Hematopoietic multipotent progenitor cell (in vitro differentiated cells): ENCODE data around the gene IGF1. TPM values are rescaled to one million over a fixed set of nuclear protein-coding genes. Genes with fewer than 3 reads are reported as not detected.

ENCODE experiments used
- DNase-seq, 3 donors: peaks; one replicate each; pipeline ENCODE4 v3.0.0-alpha.2; 2011 to 2015; ENCODE audit warnings: low read depth in 2 of 3, low spot score in 2 of 3
- total RNA-seq: library from RNA; depleted of rRNA; stranded (reverse); fragments of >200 nt; gene quantifications from one replicate; pipeline ENCODE4 v1.2.3, GENCODE V29; 2012

Gene IGF1
- total RNA-seq, result under 0.01 TPM

- peak in 2 of 3 donors; percentile 79 to 96 for DNase-seq
Observed at GRCh38 chr12:102480406-102480805, at the start of gene IGF1. Gene IGF1 (minus strand): TSS chr12:102480563. CDS start chr12:102480381, 182 bp downstream.

- DNase-seq, result no peak
Observed at GRCh38 chr12:102528111-102528510, 47.7 kb upstream of the IGF1 start.

GRCh38 chr12:102527171-102527720, 46.9 kb upstream of the IGF1 start:
- DNase-seq, result no peak

- DNase-seq, result no peak
Observed at GRCh38 chr12:102526656-102527055, 46.3 kb upstream of the IGF1 start.

GRCh38 chr12:102522768-102523167, 42.4 kb upstream of the IGF1 start:
- no peak for DNase-seq

- DNase-seq, result no peak
Observed at GRCh38 chr12:102521662-102522277, 41.4 kb upstream of the IGF1 start.

GRCh38 chr12:102518871-102519270, 38.5 kb upstream of the IGF1 start:
- DNase-seq, result no peak

- DNase-seq, result no peak
Observed at GRCh38 chr12:102514696-102515095, 34.3 kb upstream of the IGF1 start.

GRCh38 chr12:102513739-102514138, 33.4 kb upstream of the IGF1 start:
- no peak for DNase-seq

GRCh38 chr12:102513272-102513671, 32.9 kb upstream of the IGF1 start:
- DNase-seq, result no peak

GRCh38 chr12:102512523-102512922, 32.2 kb upstream of the IGF1 start:
- no peak for DNase-seq

- no peak for DNase-seq
Observed at GRCh38 chr12:102511575-102511974, 31.2 kb upstream of the IGF1 start.

GRCh38 chr12:102510463-102510862, 30.1 kb upstream of the IGF1 start:
- DNase-seq, result no peak

- no peak for DNase-seq
Observed at GRCh38 chr12:102510031-102510430, 29.7 kb upstream of the IGF1 start.

- DNase-seq, result no peak
Observed at GRCh38 chr12:102509123-102509626, 28.8 kb upstream of the IGF1 start.

- DNase-seq, result no peak
Observed at GRCh38 chr12:102508052-102508451, 27.7 kb upstream of the IGF1 start.

- DNase-seq, result no peak
Observed at GRCh38 chr12:102507301-102507700, 26.9 kb upstream of the IGF1 start.

GRCh38 chr12:102504871-102505270, 24.5 kb upstream of the IGF1 start:
- no peak for DNase-seq

GRCh38 chr12:102504280-102504679, 23.9 kb upstream of the IGF1 start:
- no peak for DNase-seq

GRCh38 chr12:102503831-102504230, 23.5 kb upstream of the IGF1 start:
- DNase-seq, result no peak

GRCh38 chr12:102503056-102503681, 22.8 kb upstream of the IGF1 start:
- DNase-seq, result peak in 1 of 3 donors; percentile 56

GRCh38 chr12:102501773-102502172, 21.4 kb upstream of the IGF1 start:
- DNase-seq, result no peak
